DLD1 (cell line): Measurements from ENCODE around the gene FAM221B.

Experiments used
- in situ Hi-C: cut with HindIII; loops from 2 replicates; pipeline ENCODE4 v1.10.0; 2017; ENCODE audit warnings: low sequenced_read_pairs

The FAM221B gene

DNA sequence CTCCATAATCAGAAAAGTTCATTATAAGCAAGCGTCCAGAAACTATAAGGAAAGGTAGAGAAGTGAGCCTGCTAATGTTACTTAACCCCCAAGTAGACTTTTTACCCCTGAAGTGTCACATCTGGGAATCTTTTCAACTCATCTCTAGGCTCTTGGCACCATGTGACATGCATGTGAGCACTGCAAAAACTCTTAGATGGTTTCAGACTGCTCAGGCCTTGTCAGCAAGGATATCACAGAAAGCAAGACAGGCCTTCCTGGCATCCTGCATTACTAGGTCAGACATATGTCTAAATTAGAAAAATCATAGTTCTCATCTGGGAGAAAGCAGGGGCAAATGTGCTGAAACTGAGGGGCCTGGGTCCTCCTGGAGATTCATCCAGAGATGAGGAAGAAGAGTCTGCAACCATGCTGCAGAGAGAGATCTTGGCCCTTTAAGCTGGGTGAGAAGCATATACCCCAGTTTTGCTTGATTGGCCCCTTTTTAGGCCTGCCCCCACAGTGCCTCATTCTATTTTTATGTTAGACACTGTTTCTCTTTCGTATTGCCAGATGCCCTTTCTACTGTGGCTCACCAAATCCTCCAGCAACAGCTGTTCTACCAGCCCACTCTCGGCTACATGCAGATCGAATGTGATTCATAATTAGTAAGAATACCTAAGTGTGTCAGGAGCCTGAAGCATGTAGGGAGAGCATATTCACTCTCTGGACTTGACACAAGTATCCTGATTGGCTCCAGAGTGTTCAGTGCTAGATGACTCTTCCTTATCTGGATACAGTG lies 19.4 kb upstream of the FAM221B start:
- in situ Hi-C loops = no loop called here

DNA sequence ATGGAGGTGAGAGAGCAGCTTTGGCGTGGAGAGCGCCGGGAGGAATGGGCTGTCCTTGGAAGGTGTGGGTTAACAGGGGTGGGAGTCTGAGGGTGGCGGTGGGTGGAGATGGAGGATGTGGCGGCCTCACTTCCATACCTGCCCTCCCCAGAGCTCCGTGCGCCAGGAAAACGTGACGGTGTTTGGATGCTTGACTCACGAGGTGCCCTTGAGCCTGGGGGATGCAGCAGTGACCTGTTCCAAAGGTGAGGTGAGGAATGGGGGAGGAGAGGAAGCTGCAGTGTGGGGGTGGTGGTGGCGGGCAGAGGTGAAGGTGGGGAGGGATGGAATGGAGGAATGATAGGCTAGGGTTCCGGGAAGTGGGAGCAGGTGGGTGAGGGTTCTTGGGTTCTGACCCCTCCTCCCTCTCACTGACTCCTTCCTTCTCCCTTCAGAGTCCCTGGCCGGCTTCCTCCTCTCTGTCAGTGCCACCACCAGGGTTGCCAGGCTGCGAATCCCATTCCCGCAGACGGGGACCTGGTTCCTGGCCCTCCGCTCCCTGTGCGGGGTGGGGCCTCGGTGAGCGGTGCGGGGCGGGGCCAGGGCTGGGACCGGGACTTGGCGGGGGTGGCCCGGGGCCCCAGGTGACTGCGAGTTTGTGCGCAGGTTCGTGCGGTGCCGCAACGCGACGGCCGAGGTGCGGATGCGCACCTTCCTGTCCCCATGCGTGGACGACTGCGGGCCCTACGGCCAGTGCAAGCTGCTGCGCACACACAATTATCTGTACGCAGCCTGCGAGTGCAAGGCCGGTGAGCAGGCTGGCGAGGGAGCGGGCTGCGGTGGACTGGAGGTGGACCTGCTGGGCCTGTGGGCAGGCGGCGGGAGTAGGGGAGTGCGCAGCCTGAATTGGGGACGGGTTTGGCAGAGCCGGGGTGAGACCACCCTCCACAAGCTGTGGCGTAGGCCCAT lies 17.6 kb upstream of the FAM221B start:
- in situ Hi-C loops = no loop called here

DNA sequence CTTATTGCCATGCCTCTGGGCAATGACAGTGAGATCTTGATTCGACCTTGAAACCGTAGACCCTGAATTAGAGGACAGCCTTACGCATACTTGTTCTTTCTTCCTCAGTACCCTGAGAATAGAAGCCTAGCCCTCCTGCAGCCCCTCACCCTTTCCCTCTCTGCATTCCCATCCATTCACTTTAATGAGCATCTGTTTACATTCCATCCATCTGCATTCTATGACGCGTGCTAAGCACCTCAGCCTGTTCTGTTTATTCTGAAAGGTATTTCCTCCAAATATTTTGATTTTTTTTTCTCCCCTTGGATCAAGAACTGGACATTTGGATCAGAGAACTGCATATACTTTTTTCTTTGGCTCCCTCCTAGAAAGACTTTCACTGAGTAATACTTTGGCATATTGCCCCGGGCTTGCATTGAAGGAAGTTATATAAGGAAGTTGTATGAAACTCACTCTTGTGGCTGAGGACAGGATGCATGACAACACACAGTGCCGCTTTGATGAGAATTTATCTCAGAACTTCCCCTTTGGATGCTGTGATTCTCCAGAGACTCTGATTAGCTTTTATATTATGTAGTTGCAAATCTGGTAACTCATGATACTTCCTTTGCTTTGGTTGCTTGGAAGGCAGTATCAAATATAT lies 16.2 kb upstream of the FAM221B start:
- in situ Hi-C loops = no loop called here

DNA sequence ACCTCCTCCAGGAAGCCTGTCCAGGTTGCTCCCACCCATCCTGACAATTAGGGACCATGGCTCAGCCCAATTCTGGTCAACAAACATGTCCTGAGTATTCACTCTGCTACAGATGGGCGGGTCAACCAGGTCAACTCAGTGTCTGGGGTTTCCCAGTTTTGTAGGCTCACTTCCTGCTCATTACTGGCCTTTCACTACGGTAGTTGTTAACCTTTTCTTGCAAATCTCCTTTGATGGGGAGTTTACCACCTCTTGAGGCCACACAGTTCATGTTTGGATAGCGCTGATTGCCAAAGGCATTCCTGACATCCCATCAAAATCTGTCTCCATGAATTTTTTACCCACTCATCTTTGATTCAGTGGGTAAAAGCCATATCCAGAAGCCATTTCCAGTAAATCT lies 14.3 kb upstream of the FAM221B start:
- in situ Hi-C loops = no loop called here

DNA sequence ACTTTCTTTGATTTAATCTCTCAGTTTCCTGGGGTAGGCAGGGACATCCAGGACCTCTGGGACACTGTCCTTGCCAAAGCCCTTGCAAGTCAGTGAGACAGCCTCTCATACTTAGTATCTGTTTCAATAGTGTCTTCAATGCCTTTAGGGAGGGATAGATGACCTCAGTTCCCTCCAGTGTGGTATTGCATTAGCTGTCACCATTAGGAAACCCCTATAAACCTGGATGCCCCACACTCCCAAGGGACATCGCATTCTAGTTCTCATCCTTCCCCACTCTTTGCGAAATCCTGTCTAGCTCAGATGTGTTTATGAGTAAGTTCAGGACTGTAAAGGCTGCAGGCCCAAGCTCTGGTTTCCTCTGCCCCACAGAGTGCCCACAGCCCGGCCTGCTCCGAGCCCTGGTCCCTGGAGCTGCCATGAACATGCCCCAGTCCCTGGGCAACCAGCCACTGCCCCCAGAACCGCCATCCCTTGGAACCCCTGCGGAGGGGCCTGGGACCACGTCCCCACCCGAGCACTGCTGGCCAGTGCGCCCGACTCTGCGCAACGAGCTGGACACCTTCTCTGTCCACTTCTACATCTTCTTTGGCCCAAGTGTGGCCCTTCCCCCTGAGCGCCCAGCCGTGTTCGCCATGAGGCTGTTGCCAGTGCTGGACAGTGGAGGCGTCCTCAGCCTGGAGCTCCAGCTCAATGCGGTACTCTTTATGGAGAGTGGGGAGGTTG lies 13.7 kb upstream of the FAM221B start:
- in situ Hi-C loops = no loop called here

DNA sequence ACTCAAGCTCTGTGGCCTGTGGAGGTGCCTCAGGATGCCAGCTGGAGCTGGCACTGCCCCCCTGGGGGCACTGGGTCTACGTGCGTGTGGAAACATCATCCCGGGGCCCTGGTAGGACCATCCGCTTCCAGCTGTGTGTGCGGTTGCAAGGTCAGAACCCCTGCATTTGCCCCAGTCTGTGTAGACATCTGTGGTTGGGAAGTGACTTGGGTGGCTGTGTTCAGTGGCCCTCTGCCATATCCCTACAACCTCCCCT lies 13.0 kb upstream of the FAM221B start:
- in situ Hi-C loops = no loop called here

DNA sequence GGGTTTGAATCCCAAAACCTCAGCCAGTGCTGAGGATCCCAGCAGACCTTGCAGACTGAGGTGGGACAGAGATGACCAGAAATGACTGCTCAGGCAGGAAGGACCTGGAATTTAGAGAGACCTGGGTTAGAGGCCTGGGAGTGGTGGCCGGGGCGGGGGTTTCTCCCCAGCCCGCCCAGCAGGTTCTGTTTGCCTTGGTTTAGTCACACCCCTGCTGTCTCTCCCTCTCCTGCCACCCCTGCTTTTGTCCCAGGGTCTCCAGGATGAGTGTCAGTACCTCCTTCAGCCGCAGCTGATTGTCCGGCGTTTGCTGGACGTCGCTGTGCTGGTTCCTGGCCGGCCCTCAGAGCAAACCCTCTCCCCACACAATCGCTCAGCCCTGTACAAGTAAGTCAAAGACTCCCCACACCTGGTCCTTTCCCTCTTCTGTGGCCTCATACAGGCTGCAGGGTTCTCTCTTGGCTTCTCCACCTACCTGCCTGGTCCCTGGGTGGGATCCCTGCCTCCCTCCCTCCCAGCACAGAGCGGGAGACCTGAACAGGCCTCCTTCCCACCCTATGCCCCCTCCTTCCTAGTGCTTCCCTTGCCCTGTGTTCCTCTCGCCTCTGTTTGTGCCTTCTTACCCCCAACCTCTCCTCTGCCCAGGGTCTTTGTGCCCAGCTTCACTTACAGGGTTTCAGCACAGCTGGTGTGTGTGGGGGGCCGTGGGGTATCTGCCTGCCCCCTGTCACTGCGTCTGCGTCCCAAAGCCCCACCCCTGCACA lies 12.5 kb upstream of the FAM221B start:
- in situ Hi-C loops = no loop called here

DNA sequence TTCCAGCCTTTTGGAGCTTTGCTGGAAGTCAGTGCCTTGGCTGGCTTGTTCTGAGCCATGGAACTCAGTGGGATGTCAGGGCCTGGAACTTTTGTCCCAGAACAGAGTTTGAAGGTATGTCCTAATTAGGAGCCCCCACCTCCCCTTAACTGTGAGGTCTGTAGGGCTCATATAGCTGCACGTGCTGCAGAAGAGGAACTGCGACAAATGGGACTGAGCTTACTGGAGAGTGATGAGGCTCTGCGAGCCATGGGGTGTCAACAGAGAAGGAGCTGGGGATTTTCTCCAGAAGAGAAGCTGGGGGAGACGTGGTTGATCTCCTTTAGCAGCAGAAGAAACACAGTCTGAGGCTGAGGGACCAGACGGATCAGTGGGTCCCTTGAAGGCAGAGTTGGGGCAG lies 11.4 kb upstream of the FAM221B start:
- in situ Hi-C loops = no loop called here

DNA sequence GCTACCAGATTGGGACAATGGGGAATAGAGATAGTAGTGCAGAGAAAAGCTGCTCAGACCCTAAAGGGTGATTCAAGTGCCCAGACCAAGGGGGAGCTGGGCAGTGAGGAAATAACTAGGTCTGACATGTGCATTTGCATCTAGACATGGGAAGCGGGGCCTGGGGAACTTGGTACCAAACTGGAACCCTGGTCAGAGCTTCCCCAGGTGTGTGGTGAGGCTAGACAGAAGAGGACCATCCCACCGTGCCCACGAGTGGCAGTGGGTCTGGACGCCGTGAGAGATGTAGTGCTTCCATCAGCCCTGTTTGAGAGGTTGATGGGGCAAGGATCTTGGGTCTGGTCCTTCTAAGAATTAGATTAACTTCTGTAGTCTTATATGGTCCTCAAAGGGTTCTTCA lies 8.1 kb upstream of the FAM221B start:
- in situ Hi-C loops = no loop called here

DNA sequence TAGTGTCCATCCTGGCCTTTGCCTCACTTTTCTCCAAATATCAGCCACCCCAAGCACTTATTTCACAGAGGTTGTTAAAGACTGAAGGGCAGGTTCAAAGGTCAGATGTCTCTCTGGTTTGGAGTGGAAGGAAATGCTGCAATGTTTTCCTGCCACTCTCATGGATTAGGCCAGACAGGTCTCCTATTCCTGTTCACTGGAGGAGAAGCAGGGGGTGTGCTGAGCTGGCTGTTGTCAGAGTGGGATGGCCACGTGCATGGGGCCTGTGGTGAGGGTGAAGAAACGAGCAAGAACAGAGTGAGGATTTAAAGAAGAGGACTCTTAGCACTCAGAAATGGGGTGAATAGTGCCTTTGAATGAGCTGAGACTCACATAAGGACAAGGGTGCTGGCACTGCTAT lies 7.2 kb upstream of the FAM221B start:
- in situ Hi-C loops = no loop called here

DNA sequence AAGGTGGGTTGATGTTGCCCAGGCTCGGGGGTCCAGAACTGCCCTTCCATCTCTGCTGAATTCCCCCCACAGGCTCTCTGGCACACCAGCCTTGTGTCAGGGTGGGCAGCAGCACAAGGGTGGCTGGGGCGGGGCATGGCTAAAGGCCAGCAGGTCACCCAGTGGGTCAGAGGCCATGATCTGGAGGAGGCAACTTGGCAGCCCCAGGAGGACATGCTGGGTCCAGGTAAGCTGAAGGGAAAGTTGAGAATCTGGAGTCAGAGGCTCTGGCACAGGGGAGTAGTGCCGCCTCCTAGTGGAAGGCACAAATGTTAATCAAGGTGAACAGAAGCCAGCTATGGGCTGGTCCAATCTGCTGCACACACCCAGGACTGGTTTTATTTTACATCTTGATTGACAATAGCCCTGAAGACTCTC lies 6.7 kb upstream of the FAM221B start:
- in situ Hi-C loops = no loop called here

DNA sequence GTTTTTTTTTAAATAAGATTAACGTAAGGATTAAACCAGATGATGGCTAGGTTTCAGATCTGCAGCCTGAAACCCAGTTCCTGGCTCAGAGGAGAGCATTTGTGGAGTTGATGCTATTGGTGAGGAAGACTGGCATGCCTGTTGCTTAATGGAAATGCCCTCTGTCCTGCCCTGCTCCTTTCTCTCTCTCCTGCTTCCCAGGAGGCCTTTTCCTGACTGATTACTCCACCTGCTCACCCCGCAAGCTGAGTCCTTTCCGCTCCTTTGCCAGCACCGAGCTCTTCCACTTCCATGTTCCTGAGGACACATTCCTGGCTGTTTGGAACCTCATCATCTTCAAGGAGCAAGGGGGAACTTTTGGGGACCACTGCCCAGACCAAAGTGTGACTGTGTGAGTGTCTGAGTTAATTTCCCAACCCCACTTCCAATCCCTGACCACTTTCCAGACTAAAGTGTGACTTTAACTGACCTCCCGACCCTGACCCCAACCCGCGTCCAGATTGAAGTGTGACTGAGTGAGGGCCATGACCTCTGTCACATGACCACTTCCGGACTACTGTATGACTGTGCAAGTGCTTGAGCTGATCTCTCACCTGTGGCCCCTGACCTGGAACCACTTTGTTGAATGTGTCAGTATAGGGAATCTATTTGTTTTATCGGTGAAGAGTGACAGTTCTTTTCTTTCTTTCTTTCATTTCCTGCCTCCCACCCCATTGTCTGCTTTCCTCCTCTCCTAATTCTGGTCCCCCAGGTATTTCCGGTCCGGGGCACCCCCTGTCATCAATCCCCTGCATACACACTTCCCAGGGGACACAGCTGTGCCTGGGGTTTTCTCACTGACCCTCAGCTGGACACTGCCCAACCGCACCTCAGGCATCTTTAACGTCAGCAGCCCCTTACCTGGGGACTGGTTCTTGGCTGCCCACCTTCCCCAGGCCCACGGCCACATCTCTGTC lies 6.0 kb upstream of the FAM221B start:
- in situ Hi-C loops = no loop called here

DNA sequence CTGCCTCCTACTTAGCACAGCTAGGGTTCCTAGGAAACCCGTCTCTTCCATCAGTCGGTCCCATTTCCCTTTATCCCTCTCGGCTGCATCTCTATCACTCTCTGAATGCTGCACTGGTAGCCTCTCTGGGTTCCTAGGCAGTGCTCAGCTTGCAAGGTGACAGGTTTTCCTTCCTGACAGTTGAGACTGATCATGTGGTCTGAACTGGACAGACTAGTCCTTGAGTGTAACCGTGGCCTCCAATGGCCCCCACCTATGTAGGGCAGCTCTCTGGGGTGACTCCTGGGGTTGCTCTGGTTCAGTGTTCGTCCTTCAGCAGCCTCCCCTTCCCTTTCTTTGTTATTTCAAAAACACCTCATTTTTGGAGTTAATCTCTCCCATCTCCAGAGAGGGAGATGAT lies 4.3 kb upstream of the FAM221B start:
- in situ Hi-C loops = no loop called here

DNA sequence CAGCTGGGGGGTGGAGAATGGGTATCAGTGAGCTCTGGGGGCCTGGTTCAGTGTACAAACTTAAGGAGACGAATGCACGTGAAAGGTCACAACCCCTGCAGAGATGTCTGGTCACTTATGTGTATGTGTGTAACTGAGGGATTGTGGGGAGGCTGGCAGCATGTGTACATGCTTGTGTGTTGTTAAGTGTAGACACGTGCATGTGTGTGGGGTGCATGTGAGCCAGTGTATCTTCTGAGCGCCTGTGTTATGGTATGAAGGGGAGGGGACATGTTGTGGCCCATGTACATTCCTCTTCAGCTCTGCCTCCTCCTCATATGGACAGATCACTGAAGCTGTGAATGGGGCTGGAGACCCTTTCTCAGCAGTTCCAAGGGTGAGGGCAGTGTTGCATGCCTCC lies 2.5 kb upstream of the FAM221B start:
- in situ Hi-C loops = no loop called here

DNA sequence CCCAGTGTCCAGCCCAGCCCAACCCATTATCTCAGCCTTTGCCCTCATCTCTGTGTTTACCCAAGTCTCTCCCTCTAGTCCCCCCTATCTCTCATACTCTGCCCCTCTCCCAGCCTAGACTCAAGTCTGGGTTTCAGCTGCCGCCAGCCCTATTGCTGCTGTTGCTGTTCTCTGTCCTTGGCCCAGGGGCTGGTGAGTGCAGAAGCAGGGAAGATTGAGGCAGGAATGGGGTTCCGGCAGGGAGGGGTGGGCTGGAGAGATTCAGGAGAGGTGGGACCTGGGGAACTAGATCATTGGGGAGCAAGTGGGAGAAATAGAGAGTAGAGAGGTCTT lies 1.2 kb upstream of the FAM221B start:
- in situ Hi-C loops = no loop called here

DNA sequence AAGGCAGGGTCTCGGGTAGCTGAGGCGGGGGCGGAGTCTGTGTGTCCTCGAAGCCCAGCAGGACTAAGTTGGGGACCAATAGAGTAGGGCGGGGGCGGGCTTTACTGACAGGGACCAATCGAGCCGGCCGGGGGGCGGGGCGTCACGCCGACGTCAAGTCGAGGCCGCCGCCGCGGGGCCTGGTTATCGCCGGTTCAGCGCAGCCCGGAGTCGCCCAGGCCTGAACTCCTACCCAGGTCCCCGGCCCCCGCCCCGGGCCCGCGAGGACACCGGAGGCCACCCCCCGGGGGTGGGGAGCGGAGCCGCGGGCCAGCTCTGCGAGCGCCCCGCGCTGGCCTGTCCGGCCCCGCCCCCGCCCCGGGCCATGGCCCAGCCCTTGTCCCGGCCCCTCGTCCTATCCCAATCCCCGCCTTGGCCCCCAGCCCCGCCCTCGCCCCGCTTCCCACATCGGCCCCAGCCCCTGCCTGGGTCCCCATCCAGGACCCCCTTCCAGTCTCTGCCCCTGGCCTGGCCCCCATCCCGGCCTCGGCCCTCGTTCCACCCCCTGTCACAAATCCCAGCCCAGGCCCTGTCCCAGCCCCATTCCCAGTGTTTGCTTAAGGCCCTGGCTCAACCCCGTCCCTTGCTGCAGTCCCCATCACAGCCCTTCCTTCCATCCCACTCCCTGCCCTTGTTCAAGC lies 692 bp upstream of the FAM221B start, which contains the start of gene TMEM8B:
Gene TMEM8B, plus strand, starts transcription at position 145 of the 680 bp plus-strand sequence. Its CDS starts 220 bp downstream, at position 365.
- in situ Hi-C loops = no loop called here

DNA sequence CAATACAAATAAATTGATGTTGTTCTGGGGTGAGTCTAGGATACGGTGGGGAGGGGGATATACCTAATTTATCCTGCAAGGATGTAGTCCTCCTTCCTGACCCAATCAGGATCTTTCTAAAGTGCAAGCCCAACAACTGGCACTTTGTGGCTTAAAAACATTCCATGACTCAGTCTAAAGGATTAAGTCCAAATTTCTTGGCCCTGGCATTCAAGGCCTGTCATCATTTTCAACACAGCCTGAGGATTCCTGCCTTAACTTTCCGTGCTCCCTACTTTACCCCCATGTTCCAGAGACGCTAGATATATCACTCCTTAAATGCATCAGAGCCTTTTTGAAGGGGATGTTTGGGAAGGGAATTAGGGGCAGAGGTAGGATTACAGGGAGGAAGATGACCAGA lies 1.0 kb downstream of the FAM221B start:
- in situ Hi-C loops = no loop called here

DNA sequence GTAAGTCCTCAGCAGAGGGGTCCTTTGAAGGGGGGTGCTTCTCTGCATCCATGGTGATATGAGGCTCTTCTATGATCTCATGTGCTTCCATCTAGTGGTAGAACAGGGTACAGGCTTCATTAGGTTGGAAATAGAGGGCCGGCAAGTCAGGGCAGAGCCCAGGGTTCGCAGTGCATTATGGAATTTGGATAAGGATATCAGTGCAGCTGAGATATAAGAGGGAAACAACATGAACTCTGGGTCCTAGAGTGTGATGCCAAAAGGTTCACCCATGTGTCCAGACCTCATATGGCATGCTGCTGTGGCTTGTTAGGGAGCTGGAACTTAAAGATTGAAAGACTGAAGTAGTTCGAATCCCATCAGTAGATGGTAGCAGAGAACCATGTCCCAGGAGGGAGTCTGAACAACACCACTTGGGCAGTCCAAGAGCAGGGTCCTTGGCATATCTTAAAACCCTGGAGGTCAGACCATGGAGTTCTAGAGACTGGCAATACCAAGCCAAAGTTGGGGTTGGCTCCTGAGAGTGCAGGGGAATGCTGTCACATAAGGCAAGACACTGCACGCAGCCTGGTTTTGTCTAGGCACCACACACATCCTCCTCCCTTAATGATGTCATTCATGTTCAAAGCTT lies 2.3 kb downstream of the FAM221B start:
- in situ Hi-C loops = no loop called here
